ENCODE results near the gene EMC1. TPM values are rescaled to one million over a fixed set of nuclear protein-coding genes. Genes with fewer than 3 reads are reported as not detected.

Gene EMC1
- total and polyA plus RNA-seq, 2 donors (not counting 1 experiment from before 2014, with no cell fraction given) = 25.8 to 45.5 TPM

DNA sequence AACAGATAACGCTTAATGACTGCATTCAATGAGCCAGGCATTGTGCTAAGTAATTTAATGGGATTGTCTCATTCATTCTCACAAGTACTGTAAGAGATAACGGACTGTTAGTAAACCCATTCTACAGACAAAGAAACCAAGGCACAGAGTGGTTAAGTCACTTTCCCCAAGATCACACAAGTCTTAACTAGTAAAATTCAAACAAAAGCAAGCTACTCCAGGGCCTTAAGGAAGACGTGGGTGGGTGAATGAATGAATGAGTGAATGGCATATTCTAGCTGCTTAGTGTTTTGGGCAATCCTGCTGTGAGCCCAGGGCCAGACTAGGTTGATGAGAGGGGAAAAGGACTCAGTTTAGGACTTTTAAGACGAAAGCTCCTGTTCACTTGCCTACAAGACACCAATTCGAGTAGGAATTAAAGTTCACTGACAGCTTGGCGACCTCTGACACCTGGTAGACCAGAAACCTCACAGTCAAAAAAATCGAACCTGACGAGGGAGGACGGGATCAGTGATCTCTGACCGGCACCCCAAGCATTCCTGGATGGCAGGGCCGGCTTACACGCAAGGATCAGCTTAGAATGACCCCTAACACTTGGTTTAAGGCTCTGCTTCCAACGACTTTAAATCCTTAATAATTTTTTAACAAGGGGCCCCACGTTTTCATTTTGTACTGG lies 557 bp downstream of the EMC1 start:
- intact Hi-C loops (cut with micrococcal nuclease) = loop anchor here (1.0 to 2.0 kb wide), 4 partner anchors 9 to 346 kb away; partner anchors contain the start of genes AKR7A2, SLC66A1 and UBR4
- DNase-seq = no peak
- Histone ChIP-seq H3K79me2 (ENCODE audit: control insufficient read depth, insufficient read depth, low read length) (peaks cover 79% of the 10 kb centered on the region), H3K9ac (ENCODE audit: low read length) (peak overlapping the region; percentile 90), H3K4me3 (ENCODE audit: control extremely low read depth in 1 of 5, extremely low read depth in 1 of 5, insufficient read depth in 1 of 5, low read depth in 2 of 5, low read length in 4 of 5) (peak overlapping the region; percentile 46 to 82 (median 79)), H3K27me3 (replicated peaks in 1 of 4; ENCODE audit: control extremely low read depth in 1 of 4, control insufficient read depth in 3 of 4, insufficient read depth in 4 of 4, low read length in 3 of 4) (no peaks in the 10 kb centered on the region), H3K27ac (ENCODE audit: low read length in 2 of 2) (peak overlapping the region; percentile 90 to 95), H2AFZ (ENCODE audit: insufficient read depth, low read depth, low read length, poor library complexity, severe bottlenecking) (peak overlapping the region; percentile 96), H3K4me2 (replicated peaks; ENCODE audit: low read depth, low read length, poor library complexity, severe bottlenecking) (peak overlapping the region; percentile 97), H3K36me3 (replicated peaks in 1 of 2; ENCODE audit: control extremely low read depth in 1 of 2, control insufficient read depth in 1 of 2, extremely low read depth in 1 of 2, insufficient read depth in 2 of 2, low read length in 1 of 2) (peaks cover 0 to 12% of the 10 kb centered on the region in 2 experiments), H3K4me1 (ENCODE audit: control insufficient read depth in 2 of 2, insufficient read depth in 2 of 2, low read length in 2 of 2) (peaks cover 21 to 37% of the 10 kb centered on the region in 2 donors), H3K9me3 (ENCODE audit: control extremely low read depth in 1 of 3, control insufficient read depth in 2 of 3, insufficient read depth in 1 of 3, low read length in 2 of 3) (no peaks in the 10 kb centered on the region), H4K20me1 (ENCODE audit: control insufficient read depth, insufficient read depth, low read length, poor library complexity, severe bottlenecking) (peaks cover 34% of the 10 kb centered on the region)
- Mint-ChIP-seq H3K27me3 (no peaks in the 10 kb centered on the region), H3K4me1 (peaks cover 30% of the 10 kb centered on the region), H3K27ac (peak overlapping the region; percentile 97), H3K4me3 (peak overlapping the region; percentile 98), H3K9me3 (ENCODE audit: insufficient read depth) (no peaks in the 10 kb centered on the region)
- WGBS (ENCODE audit: insufficient coverage) = 1% methylated on average over 12 of the region's 14 CpGs
- TF ChIP-seq, protein P1, sequence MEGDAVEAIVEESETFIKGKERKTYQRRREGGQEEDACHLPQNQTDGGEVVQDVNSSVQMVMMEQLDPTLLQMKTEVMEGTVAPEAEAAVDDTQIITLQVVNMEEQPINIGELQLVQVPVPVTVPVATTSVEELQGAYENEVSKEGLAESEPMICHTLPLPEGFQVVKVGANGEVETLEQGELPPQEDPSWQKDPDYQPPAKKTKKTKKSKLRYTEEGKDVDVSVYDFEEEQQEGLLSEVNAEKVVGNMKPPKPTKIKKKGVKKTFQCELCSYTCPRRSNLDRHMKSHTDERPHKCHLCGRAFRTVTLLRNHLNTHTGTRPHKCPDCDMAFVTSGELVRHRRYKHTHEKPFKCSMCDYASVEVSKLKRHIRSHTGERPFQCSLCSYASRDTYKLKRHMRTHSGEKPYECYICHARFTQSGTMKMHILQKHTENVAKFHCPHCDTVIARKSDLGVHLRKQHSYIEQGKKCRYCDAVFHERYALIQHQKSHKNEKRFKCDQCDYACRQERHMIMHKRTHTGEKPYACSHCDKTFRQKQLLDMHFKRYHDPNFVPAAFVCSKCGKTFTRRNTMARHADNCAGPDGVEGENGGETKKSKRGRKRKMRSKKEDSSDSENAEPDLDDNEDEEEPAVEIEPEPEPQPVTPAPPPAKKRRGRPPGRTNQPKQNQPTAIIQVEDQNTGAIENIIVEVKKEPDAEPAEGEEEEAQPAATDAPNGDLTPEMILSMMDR (IDR thresholded peaks at IDR 0.05) = no peak
- no peak for TF ChIP-seq EZH2 (IDR thresholded peaks at IDR 0.05; ENCODE audit: borderline replicate concordance, insufficient read depth, low read depth, low read length, poor library complexity, severe bottlenecking)
- no peak for ATAC-seq (ENCODE audit: low read depth)
- CTCF ChIA-PET = interaction anchor here (1.0 to 1.3 kb wide), 3 partner anchors 12 to 332 kb away, joined by 3 to 4 read pairs (median 4); no protein-coding TSS in a partner anchor
- POLR2A ChIA-PET = interaction anchor here (1.8 kb wide), 1 partner anchor 41 kb away, joined by 9 read pairs; the partner anchor contains the start of gene UBR4

Data from B cell (primary cell).